Panc1 (cell line): Measurements from ENCODE around the gene KANSL1L. TPM values are rescaled to one million over a fixed set of nuclear protein-coding genes. Genes with fewer than 3 reads are reported as not detected.

Experiments used
- ATAC-seq: fragments of 200-7000 bp; cut with Tn5 transposase; 2 replicates; pipeline ENCODE4 v1.9.1; 2020; ENCODE audit warnings: mild to moderate bottlenecking, moderate library complexity
- BruUV-seq: library from RNA; stranded (reverse); fragments of 400-500 nt; replicated peaks from 2 replicates; lab custom pipeline; 2021; lab: Mats Ljungman, UMichigan
- CTCF ChIA-PET: fragments of 300-600 bp; sonication (Branson Sonifier 250); formaldehyde crosslinking; loops from one replicate; lab custom pipeline; 2022; ENCODE audit warnings: antibody characterized with exemption; lab: Charles Lee
- POLR2A ChIA-PET: fragments of 300-600 bp; sonication (Branson Sonifier 250); formaldehyde crosslinking; loops from one replicate; lab custom pipeline; 2022; ENCODE audit warnings: antibody characterized with exemption; lab: Charles Lee
- DNase-seq: peaks from one replicate; pipeline ENCODE4 v3.0.0-alpha.2; 2010; ENCODE audit warnings: low read depth, low spot score
- H3K27ac ChIP-seq: 2 replicates; pipeline ENCODE4 v1.5.1; 2011; ENCODE audit warnings: mild to moderate bottlenecking, low read length, inconsistent platforms
- H3K27me3 ChIP-seq: fragments of 200-500 bp; sonication (Bioruptor generic); 2 replicates; pipeline ENCODE4 v1.6.0; 2014; ENCODE audit warnings: low read length, inconsistent platforms; ENCODE audit not compliant: control insufficient read depth, insufficient read depth
- H3K36me3 ChIP-seq: fragments of 200-500 bp; sonication (Bioruptor generic); 2 replicates; pipeline ENCODE4 v1.5.1; 2014; ENCODE audit warnings: inconsistent platforms, mild to moderate bottlenecking, low read length, moderate library complexity; ENCODE audit not compliant: control insufficient read depth, insufficient read depth
- H3K4me1 ChIP-seq: 2 replicates; pipeline ENCODE4 v1.5.1; 2011; ENCODE audit warnings: inconsistent platforms, mild to moderate bottlenecking, low read length, moderate library complexity; ENCODE audit not compliant: control insufficient read depth, insufficient read depth
- H3K4me3 ChIP-seq, 2 experiments: 2 replicates each; pipeline ENCODE4 v1.5.1; 2011 to 2012; ENCODE audit warnings: low read depth in 2 of 2, low read length in 2 of 2, mild to moderate bottlenecking in 2 of 2, inconsistent platforms in 1 of 2, moderate library complexity in 1 of 2
- H3K9me3 ChIP-seq: fragments of 200-500 bp; sonication (Bioruptor generic); 2 replicates; pipeline ENCODE4 v1.5.1; 2014; ENCODE audit warnings: low read depth, mild to moderate bottlenecking, inconsistent platforms, low read length, moderate library complexity; ENCODE audit not compliant: control insufficient read depth, insufficient read depth
- POLR2AphosphoS5 ChIP-seq: IDR thresholded peaks from 2 replicates; pipeline ENCODE4 v1.6.1; 2012; ENCODE audit warnings: mild to moderate bottlenecking, low read depth, low read length, moderate library complexity
- REST ChIP-seq, 2 experiments: IDR thresholded peaks; 2 replicates each; pipeline ENCODE4 v1.6.1; 2011 to 2012; ENCODE audit warnings: low read depth in 2 of 2, control low read depth in 1 of 2, low read length in 1 of 2, mild to moderate bottlenecking in 1 of 2, moderate library complexity in 1 of 2; ENCODE audit not compliant: insufficient read depth in 1 of 2
- SIN3A ChIP-seq: IDR thresholded peaks from 2 replicates; pipeline ENCODE4 v1.6.1; 2012; ENCODE audit warnings: low read depth, mild to moderate bottlenecking, low read length, moderate library complexity, borderline replicate concordance; ENCODE audit not compliant: insufficient read depth
- TCF7L2 ChIP-seq: IDR thresholded peaks from 2 replicates; pipeline ENCODE4 v1.6.1; 2011; ENCODE audit warnings: mild to moderate bottlenecking, low read depth, low read length, inconsistent platforms
- in situ Hi-C: cut with HindIII; loops from 2 replicates; pipeline ENCODE4 v1.10.0; 2016; ENCODE audit warnings: low sequenced_read_pairs, low pct_unique_long_range_greater_than_20kb
- intact Hi-C: fragments of 100-400 bp; cut with micrococcal nuclease; formaldehyde crosslinking; loops from one replicate; pipeline ENCODE4 v1.10.0; 2022; ENCODE audit not compliant: unreplicated experiment
- total RNA-seq: library from RNA; stranded (reverse); gene quantifications from one replicate; pipeline ENCODE4 v1.2.1, GENCODE V29; 2021; ENCODE audit not compliant: unreplicated experiment
- TF ChIP-seq, protein P1 (sequence below): fragments of 450-650 bp; IDR thresholded peaks from 2 replicates; pipeline ENCODE4 v1.5.1; 2017; ENCODE audit warnings: mild to moderate bottlenecking

Gene KANSL1L
- total RNA-seq, 1 experiment from 2014 or later = 10.5 TPM

- Histone ChIP-seq H3K27me3 (no peaks in the 10 kb centered on the region), H3K4me1 (no peaks in the 10 kb centered on the region), H3K27ac (no peak overlapping the region), H3K36me3 (no peaks in the 10 kb centered on the region), H3K4me3 (no peak overlapping the region), H3K9me3 (no peaks in the 10 kb centered on the region)
- no peak for ATAC-seq
- no TSS peak for BruUV-seq
- no peak for TF ChIP-seq REST (IDR thresholded peaks at IDR 0.05; ENCODE audit: insufficient read depth in 1 of 2, low read depth in 2 of 2, low read length in 1 of 2)
- no peak for TF ChIP-seq SIN3A
- no peak for TF ChIP-seq POLR2AphosphoS5
- TF ChIP-seq, protein P1, sequence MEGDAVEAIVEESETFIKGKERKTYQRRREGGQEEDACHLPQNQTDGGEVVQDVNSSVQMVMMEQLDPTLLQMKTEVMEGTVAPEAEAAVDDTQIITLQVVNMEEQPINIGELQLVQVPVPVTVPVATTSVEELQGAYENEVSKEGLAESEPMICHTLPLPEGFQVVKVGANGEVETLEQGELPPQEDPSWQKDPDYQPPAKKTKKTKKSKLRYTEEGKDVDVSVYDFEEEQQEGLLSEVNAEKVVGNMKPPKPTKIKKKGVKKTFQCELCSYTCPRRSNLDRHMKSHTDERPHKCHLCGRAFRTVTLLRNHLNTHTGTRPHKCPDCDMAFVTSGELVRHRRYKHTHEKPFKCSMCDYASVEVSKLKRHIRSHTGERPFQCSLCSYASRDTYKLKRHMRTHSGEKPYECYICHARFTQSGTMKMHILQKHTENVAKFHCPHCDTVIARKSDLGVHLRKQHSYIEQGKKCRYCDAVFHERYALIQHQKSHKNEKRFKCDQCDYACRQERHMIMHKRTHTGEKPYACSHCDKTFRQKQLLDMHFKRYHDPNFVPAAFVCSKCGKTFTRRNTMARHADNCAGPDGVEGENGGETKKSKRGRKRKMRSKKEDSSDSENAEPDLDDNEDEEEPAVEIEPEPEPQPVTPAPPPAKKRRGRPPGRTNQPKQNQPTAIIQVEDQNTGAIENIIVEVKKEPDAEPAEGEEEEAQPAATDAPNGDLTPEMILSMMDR = no peak
- no peak for TF ChIP-seq TCF7L2
- intact Hi-C loops (no loop called here), in situ Hi-C loops (no loop called here)
- ChIA-PET POLR2A (no interaction called here), CTCF (no interaction called here)
- DNase-seq = no peak
Measured at GRCh38 chr2:210158236-210158635, 13.0 kb downstream of the KANSL1L start.

DNA sequence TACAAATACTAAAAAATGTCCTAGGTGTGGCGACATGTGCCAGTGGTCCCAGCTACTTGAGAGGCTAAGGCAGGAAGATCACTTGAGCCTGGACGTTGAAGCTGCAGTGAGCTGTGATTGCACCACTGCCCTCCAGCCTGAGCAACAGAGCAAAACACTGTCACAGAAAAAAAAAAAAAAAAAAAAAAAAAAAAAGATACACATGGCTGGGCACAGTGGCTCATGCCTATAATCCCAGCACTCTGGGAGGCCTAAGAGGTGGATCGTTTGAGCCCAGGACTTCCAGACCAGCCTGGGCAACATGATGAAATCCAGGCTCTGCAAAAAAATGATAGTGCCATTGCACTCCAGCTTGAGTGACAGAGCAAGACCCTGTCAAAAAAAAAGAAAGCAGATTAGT, 13.7 kb downstream of the KANSL1L start:
- TF ChIP-seq POLR2AphosphoS5 (no peak), REST (IDR thresholded peaks at IDR 0.05; ENCODE audit: insufficient read depth in 1 of 2, low read depth in 2 of 2, low read length in 1 of 2) (no peak), SIN3A (no peak), TCF7L2 (no peak)
- TF ChIP-seq, protein P1 = no peak
- Histone ChIP-seq H3K27ac (no peak overlapping the region), H3K4me3 (no peak overlapping the region), H3K36me3 (no peaks in the 10 kb centered on the region), H3K9me3 (no peaks in the 10 kb centered on the region), H3K4me1 (no peaks in the 10 kb centered on the region), H3K27me3 (no peaks in the 10 kb centered on the region)
- CTCF ChIA-PET = no interaction called here
- intact Hi-C loops = no loop called here
- in situ Hi-C loops = no loop called here
- BruUV-seq = no TSS peak
- no peak for ATAC-seq
- POLR2A ChIA-PET = interaction anchor here (0.7 kb wide), 1 partner anchor 160 kb away, joined by 12 read pairs; no protein-coding TSS in a partner anchor
- no peak for DNase-seq
